Stimulated activated CD8-positive, alpha-beta memory T cell treated with anti-CD3 and anti-CD28 coated beads, Interleukin-7, amount 100 ng/mL, for 24 hours (primary cell): ENCODE results near the gene C9orf72.

Experiments used
- DNase-seq: peaks from one replicate; pipeline ENCODE4 v3.0.0-alpha.2; 2020; ENCODE audit warnings: low read depth

C9orf72 gene

DNA sequence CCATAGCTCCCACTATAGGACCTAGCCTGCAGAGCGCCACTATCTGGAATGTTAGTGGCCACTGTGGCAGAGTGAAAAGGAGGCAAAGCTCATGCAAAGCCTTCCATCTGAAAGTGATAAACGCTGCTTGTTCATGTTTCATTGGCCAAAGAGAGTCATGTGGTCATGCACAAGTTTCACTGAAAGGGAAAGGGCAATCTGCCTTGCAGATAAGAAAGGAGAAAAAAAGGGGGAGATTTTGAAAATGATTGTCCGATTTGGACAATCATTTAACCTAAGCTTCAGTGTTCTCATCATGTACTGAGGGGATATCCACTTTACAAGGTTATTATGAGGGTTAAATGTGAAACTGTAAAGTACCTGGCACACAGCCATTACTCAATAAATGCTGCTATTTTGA lies 34.6 kb downstream of the C9orf72 start:
- DNase-seq: no peak

DNA sequence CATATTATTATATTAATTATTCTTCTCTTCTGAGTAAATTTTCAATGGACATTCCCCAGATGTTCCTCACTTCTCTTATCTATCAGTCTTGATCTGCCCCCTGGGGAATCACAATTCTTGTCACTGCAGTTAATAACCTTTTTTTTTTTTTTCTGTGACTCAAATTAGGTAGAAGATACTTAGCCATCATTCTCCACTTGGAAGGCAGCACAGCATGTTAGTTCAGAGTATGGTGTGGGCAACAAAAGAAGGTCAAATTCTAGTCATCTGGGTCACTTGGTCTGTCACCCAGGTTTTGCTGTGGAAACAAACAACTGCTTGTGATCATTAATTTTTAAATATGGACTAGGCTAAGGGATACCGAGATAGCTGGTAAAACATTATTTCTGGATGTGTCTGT lies 35.5 kb downstream of the C9orf72 start:
- DNase-seq: no peak

DNA sequence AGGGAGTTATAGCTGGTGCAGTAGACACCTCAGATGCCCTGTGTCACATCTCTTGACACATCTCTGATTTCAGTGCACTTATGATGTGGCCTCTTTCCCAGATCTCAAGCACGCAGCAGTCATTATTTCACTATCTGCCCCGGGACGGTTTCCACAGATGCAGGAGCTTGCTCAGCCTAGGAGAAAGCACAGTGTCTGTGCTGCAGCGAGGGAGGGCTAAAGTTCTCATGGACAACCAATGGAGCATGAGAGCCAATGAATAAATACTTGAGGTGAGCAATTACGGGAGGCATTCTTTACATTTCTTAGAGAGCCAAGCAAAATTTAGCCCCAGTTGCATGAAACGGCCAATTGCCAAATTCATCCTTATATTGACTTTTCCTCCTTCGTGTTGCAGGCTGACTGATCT lies 36.2 kb downstream of the C9orf72 start:
- no peak for DNase-seq

DNA sequence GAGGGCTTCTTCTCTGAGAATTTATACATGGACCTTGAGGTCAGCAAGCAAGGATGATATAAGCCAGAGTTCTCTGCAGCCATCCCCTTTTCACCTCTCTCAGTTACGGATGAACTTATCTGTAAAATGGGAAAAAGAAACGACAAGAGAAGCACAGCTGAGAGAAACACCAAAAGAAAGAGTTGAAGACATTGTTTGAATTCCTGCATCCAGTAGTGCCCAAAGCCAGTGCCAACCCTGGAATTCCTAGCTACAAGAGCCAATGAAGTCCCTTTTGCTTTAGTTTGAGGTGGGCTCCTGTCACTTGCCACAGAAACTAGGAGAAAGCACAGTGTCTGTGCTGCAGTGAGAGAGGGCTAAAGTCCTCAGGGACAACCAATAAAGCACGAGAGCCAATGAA lies 37.1 kb downstream of the C9orf72 start:
- no peak for DNase-seq

DNA sequence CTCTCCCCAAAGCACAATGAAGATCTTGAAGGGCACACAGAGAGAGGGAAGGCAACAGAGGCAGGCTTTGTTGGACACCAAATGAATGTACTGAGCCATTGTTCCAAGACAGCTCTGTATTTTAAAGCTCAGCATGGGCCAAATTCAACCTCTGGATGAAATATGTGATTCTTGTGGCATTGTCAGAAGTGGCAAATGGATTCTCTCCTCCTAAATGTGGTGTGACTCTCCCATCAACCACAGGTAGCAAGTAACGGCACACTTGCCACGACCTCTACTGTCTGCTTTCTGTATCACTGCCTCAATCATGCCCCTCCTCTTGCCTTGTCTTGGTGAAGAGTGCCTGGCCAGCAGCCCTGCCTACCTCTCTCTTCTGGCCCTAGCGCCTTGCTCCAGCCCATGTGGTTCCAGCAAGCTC lies 37.6 kb downstream of the C9orf72 start:
- DNase-seq: no peak

DNA sequence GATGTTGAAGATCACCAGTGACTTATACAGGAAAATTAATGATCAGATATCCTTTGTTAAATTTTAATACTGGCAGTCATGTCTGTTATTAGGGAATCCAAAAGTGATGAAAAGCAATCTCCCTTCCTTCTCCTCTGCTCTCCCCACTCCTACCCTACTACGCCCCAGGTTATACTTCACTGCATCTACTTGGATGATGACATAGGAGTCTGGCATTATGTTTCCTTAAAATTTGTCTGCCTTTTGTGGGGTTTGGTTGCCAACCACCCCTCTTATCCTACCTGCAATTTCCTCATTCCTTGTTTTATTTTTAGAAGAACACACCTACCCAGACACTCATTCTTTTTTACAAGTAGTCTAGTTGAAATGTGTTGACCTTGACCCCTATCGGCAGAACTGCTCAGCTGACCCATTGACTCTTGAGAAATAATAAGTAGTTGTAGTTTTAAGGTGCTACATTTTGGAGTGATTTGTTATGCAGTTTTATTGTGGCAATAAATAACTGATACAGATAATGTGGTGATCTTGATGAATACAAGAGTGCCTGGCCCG lies 38.5 kb downstream of the C9orf72 start:
- no peak for DNase-seq

DNA sequence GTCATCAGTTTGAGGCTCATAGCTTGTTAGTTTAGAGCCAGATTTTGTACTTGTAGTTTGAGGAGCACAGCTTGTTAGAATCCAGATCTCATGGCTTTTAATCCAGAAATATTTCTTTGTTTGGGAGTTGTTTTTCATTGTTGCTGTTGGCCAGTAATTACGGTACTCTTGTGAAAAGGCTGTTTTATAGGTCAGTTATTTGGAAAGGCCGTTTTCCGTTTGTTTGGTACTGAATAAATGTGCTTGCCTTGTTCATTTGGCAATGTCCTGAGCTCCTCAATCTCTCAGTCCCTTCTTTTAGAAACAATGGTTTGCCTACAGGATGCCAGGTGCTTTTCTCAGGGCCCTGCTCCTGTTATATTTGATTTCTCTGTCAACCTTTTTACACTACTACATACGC lies 39.1 kb downstream of the C9orf72 start:
- no peak for DNase-seq

DNA sequence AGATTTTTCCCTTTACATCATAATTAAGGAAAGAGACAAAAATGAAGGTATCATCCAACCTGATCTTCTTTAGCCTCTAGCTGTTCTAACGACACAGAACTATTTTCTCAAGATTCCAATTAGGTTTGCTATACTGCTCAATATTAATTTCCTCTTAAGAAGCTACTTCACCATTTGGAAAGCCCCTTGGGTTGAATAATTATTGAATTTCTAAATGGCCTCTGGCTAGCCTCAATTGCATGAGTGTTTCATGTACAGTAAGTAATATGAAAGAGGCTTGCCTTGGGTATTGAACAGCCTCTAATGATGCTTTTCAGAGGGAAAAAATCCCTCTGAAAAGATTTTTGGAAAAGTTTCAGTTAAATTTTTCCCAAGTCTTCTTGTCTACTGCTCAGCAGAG lies 40.0 kb downstream of the C9orf72 start:
- no peak for DNase-seq

DNA sequence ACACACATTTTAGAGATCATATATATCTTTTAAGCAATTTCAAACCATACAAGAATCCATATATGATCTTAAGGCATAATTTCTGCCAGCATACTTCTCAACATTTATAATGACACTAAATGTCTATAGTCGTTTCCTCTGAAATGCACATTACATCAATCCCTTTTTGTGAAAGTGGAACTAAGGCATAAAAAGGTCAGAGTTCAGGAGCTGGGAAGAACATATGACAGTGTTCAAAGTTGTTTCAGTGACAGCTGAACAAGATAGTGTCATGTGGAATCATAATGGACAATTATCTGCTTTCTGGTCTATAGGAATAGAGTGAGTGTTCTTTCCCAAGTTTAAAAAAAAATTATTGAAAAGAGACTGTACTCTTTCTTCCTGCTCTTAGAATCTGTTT lies 41.2 kb downstream of the C9orf72 start:
- DNase-seq: no peak

DNA sequence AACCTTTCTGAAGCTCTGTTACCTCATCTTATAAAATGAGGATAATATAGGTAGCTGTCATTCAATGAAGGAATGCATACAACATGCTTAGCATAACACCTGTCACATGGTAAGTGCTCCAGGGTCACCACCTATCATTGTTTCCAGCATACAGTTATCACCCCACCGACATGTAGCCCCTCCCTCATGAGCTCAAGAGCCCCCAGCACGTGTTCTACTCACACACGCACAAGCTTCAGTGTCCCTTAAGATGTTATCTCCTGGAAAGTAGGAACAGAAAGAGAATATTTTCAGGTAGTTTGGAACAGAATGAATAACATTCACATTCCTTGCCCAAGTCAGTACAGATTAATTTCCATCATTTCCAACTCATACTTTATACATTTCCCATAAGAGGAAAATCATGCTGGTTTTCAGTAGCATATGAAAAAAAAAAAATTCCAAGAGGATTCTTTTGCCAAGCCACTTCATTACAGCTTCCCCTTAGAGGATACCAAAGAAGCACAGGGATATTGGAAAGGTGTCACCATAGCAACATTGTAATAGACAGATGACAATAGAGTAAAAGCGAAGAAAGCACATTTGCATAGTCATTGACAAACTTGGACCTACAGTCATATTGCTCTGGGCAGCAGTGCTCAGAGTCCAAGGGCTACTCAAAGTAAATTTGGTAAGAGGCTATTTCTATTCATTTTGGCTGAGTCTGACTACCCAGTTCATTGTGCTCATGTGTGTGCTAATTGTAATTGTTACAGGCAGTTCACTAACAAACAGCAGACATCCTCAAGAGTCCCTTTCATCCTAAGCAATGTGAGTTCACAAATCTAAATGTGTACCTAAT lies 42.1 kb downstream of the C9orf72 start:
- no peak for DNase-seq

DNA sequence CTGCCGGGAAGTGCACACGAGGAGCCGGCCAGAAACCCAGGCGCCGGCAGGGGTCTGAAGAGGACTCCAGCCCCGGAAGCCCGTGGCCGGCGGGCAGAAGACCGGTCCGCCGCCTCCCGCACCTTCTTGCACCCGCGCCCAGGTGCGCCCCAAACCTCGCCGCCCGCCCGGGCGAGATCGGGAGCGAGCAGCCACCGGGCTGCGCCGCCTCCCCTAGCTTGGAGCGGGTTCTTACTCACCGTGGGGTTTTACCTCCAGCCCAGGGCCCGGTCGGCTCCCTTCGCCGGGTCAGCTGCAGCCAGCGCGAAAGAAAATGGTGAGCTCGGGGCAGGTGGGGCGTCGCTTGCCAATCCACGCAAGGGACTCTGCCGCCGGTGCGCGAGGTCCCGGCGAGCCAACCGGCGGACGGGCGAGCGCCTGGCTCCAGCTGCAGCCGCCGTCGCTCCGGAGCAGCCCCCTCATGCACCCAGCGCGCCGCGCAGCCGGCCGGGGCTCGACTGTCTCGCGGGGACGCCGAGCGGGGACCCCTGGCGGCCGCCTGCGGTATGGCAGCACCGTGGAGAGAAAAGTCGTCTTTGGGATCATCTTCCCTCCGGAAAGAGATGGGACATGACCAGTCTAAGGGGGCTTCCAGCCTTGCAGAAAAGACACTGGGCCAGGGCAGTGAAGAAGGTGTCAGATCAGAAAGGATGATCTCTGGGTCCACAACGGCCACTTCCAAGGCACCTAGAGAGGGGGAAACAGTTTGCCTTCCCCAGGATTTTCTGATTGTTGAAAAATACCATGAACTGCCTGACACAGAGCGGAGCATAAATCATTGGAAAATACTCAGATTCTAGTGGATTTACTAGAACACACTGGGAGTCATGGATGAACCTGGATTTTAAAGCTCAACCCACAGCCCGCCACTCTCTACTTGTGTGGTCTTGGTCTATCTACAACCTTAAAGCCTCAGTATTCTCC lies 43.7 kb downstream of the C9orf72 start, which contains the start of gene MOB3B:
MOB3B (minus strand) TSS at position 499 of the 963 bp plus-strand sequence. CDS start 74,264 bp downstream, outside the sequence.
- DNase-seq: peak; percentile 61

DNA sequence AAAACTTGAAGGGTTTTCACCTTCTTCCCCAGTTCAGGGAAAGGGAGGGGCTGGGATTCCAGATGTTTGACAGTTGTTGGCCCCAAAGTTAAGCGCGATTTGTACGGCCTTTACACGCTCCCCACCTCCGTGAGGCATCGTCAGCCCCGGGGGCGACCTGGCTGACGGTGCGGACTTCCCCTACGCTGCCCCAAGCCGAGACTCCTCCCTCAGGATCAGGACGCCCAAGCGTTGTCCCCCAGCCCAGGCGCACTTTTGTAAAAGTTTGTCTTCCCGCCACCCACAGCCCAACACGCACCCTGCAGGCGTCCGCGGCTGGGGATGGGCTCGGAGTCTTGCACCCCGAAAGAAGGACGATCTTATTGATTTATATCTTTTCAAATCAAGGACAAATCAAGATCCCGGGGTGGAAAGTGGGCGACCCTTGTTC lies 44.4 kb downstream of the C9orf72 start:
- DNase-seq: peak; percentile 5

DNA sequence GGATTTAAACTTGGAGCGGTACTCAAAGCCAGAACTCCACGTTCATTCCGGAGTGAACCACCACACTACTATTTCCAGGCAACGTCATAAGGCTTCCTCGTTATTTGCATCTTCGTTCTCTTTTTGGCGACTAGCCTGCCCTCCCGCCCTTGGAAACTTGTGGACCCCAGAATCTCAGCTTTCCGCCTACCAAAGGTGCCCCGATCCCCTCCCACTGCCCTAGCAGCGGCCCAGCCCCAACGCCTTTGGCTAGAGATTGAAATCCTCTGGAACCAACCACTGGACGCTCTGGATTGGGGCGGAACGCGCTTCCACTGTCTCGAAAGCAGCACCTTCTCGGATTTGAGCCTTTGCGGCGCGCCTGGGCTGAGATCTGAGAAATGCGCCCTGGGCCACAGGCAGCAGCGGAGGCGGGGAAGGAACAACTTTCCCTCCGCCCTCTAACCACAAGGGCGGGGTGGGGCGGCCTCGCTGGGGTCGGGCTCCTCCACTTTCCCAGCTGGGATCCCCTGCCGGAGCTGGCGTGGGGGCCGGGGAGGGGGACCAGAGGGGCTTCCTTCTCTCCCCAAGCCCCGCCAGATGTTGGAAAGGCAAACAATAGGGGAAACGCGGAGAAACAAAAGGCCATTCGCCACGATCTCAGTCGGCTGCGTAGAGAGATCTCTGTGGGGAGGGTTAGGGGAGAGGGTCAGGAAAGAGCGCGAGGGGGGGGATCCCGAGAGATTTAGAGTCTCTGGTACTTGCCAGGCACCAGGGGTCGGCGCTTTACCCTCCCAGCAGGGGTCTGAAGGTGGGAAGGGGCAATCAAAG lies 45.0 kb downstream of the C9orf72 start:
- DNase-seq: peak; percentile 9

DNA sequence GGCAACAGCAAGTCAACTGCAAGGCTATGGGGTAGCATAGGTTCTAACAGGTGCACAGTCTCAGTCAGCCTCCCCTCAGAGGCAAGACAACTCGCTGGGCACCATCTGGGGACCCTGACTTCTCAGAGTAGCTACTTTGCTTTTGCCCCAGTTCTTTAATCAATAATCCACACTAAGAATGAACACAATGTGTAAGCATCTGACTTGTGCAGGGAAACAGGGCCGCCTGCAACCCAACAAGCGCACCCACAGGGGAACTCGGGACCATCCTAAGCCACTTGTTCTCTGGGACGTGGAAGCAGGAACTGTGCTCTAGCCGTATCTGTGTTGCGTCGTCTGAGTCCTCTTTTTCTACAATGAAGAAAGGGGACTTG lies 45.6 kb downstream of the C9orf72 start:
- DNase-seq: no peak

DNA sequence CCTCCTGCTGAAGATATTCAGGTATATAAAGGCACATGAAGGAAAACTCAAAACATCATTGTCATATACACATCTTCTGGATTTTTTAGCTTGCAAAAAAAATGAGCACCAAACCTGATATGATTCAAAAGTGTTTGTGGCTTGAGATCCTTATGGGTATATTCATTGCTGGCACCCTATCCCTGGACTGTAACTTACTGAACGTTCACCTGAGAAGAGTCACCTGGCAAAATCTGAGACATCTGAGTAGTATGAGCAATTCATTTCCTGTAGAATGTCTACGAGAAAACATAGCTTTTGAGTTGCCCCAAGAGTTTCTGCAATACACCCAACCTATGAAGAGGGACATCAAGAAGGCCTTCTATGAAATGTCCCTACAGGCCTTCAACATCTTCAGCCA lies 49.0 kb downstream of the C9orf72 start, which contains the start of gene IFNK:
IFNK (plus strand) TSS at position 55 of the 400 bp plus-strand sequence; CDS start at position 102, 47 bp downstream.
- no peak for DNase-seq

DNA sequence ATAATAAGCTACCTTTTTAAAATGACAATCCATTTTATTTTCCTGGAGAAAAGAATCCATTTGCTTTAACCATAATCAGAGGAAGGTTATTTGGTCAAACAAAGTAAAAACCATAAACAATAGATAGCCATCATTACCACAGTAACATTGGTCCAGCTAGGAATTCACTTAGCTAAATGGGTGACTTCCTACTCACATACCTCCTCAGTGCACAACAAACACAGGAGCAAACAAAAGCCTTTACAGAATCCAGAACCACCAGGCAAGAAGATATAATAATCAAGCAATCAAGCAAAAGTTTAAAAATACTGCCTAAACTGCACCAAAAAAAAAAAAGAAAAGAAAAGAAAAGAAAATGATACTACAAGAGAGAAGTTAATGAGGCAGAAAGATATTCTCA lies 50.1 kb downstream of the C9orf72 start:
- DNase-seq: no peak

DNA sequence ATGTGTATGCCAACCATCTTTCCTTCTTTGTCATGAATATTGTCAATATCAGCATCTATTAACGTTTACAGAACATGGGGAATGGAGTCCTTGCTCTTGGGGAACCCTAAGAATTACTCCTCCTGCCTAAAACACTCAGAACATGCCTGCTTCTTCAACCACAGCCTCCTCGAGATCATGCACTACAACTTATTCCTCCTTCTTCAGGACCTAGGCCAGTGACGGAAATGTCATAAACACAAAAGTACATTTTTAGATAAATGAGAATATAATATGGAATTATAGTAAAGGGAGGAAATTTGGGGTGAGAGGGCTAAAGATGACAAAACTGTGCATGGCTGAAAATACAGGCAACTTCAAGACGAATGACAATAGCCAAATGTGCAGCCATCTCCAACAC lies 52.3 kb downstream of the C9orf72 start:
- no peak for DNase-seq

DNA sequence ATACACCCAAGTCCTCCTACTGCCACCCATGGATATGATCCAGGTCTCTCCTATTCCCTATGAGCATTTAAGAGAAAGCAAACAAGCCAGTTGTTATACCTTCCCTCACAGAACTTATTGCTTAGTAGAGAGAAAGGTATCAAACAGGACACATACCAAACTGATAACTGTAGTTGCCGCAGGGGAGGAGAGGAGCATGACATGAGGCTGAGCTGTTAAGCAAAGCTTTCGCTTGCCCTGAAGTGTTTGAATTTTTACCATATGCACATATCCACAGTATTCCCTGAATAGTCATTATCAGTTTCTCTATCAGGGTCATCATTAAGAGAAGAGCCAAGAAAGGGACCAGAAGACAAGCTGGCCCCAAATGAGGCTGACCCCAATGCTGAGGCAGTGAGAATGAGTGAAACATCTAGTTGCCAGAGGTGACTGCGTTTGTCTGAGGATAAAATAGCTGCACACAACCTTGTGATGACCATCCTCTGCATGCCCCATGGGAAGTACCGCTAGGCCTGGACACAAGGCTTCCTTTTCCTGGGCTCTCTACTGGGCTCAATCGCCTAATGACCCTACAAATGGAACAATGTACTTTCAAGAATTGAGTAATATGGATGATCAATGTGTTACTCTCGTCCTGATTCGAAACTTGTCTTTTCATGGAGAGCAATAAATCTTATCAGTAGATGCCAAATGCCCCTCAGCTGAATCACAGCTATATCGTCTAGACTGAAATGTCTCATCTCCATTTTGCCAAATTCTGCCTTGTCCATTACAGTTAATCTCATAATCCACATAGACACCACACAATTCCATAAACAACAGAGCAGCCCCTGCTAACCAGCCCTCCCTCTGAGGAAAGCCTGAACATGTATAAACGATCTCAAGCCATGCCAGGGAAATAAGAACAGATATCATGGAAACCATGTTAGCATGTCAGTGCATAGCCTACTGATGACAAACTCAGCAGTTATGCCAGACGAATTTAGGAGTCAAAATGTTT lies 53.5 kb downstream of the C9orf72 start:
- no peak for DNase-seq

DNA sequence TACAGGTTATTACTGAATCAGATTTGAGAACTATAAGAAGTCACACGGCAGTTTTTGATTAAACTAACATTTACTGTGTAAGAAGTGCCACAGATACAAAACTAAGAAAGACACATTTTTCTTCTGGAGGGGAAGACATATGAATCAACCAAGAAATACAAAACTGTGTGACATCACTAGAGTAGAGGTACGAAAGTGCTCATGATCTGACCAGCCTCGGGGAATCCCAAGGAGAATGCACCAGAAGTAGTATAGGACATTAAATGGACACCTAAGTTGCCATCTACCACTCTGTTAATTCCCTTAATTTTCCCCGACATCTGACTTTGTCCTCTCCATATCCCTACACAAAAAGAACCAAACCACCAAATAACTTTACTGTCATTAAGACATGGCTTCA lies 54.5 kb downstream of the C9orf72 start:
- no peak for DNase-seq

DNA sequence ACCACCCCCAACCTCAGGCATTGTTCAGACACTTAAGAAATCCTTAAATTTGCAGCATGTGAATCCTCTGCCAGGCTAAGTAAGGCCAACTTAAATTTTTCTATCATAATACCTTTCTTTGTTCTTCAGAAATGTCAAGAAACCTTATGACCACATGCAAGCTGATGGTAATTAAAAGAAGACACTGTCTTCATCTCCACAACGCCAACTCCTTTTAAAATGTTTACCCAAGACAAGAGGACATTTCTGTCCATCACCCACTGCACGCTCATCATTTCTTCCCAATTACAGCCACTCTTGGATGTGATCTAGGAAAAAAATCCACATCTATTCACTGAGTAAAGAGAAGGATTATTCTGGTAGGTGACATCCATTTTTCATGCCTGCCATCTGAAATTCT lies 55.3 kb downstream of the C9orf72 start:
- no peak for DNase-seq
